Measurements from ENCODE around the gene NTHL1.

GRCh38 chr16:2088759-2089358, 41.2 kb upstream of the NTHL1 start:
- no peak for TF ChIP-seq CTCF (IDR thresholded peaks at IDR 0.05)
- TF ChIP-seq POLR2A (IDR thresholded peaks at IDR 0.05), result no peak
